ENCODE results near the gene HEATR5A.
"Not testable (repeated sequence)": the region's sequence is repeated elsewhere in the genome, so short reads cannot be mapped to it uniquely, and the experiment has no call there.

Gene HEATR5A

DNA sequence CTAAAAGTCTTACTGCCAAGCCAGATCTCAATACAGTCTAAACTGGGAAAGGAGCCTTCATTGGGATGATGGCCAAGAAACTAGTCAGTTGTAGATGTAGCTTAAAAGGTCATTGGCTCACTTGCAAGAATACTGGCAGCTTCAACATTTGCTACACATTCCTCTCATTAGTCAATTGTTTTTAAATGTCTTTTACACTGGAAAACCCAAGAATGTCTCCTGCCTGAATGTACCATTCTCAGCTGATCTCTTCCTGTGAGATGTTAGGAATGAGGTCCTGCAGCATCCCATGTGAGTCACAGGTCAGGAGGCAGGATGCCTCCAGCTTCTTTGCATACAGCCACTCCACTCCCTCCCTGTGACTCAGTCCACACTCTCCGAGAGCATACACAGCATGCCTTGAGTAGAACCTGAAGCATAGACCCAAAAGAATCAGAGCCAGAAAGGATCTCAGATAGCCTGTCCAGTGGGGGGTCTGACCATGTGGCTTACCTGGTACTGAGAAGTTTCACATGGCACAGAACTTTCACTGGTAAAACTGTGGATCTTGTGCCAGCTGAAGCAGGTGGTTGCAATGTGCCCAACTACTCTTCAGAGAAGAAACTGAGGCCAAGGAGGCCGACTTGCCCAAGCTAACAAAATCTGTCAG lies 156.7 kb downstream of the HEATR5A start:
- DNase-seq, result no peak
- H3K9ac ChIP-seq (ENCODE audit: low read depth, low read length), result no peak overlapping the region

DNA sequence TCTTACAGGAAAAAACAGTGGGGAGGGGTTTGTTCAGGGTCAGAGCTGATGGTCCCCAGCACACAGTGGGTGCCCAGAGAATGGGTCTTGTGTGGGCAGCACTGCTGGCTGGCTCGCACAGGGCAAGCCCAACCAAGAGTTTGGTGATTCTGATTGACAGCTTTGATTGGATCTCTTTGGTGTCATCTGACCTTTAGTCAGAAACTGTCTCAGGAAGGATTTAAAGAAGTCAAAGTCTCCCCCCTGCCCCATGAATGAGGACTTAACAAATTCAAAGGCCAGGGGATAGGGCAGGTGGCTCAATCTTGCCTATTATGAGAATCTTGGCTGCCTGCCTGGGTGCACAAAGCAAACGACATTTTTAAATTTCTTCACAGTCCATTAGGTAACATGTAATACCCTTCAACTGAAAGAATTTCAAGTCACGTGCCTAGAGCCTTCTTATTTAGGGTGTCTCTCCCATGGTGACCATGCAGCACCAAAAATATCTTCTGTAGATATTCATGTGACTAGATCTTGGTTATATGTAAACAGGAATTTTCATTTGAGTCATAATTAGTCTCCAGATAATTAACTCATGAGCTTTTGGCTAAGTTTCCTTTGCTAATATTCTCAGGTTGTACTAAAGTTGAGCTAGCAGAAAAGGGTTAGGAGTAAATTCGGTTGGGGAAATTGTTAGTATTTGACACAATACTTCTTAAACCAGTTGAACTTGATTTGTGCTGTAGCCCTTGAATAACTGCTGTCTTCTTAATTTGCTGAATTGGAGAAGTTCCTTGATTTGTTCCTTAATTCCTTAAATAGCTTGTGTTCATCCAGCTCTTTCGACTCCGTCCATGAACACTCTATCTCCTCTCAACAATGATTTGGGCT lies 158.3 kb downstream of the HEATR5A start:
- no peaks in the 10 kb centered on the region for H3K4me1 ChIP-seq (ENCODE audit: insufficient read depth, low read length)
- H3K9me3 ChIP-seq (ENCODE audit: insufficient read depth, low read length, severe bottlenecking), result no peaks in the 10 kb centered on the region
- TF ChIP-seq, protein P1, sequence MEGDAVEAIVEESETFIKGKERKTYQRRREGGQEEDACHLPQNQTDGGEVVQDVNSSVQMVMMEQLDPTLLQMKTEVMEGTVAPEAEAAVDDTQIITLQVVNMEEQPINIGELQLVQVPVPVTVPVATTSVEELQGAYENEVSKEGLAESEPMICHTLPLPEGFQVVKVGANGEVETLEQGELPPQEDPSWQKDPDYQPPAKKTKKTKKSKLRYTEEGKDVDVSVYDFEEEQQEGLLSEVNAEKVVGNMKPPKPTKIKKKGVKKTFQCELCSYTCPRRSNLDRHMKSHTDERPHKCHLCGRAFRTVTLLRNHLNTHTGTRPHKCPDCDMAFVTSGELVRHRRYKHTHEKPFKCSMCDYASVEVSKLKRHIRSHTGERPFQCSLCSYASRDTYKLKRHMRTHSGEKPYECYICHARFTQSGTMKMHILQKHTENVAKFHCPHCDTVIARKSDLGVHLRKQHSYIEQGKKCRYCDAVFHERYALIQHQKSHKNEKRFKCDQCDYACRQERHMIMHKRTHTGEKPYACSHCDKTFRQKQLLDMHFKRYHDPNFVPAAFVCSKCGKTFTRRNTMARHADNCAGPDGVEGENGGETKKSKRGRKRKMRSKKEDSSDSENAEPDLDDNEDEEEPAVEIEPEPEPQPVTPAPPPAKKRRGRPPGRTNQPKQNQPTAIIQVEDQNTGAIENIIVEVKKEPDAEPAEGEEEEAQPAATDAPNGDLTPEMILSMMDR (IDR thresholded peaks at IDR 0.05; ENCODE audit: borderline replicate concordance, extremely low read depth, low read length, poor library complexity, severe bottlenecking), result no peak
- TF ChIP-seq EZH2 (IDR thresholded peaks at IDR 0.05; ENCODE audit: borderline replicate concordance, low read depth, low read length, severe bottlenecking), result no peak
- DNase-seq (no peak), ATAC-seq (ENCODE audit: insufficient read depth, low read depth) (no peak)
- no peaks in the 10 kb centered on the region for H3K36me3 ChIP-seq (ENCODE audit: insufficient read depth, low read length)
- no peak overlapping the region for H3K27ac ChIP-seq (ENCODE audit: low read length)
- no peak overlapping the region for H3K4me2 ChIP-seq (ENCODE audit: insufficient read depth, low read length)
- no peak overlapping the region for H3K4me3 ChIP-seq (ENCODE audit: low read depth in 1 of 2, low read length in 2 of 2)
- no peak overlapping the region for H3K9ac ChIP-seq (ENCODE audit: low read depth, low read length)
- H3K79me2 ChIP-seq (ENCODE audit: insufficient read depth, low read length), result no peaks in the 10 kb centered on the region
- no peaks in the 10 kb centered on the region for H3K27me3 ChIP-seq (ENCODE audit: insufficient read depth, low read length, poor library complexity)
- no peak overlapping the region; the same call in 1 of the 2 replicates for H2AFZ ChIP-seq (ENCODE audit: low read depth, low read length)
- H4K20me1 ChIP-seq (ENCODE audit: insufficient read depth, low read length), result no peaks in the 10 kb centered on the region

More for the DNA sequence above, 156.7 kb downstream of the HEATR5A start:
- TF ChIP-seq, protein P1 (IDR thresholded peaks at IDR 0.05; ENCODE audit: borderline replicate concordance, extremely low read depth, low read length, poor library complexity, severe bottlenecking), result no peak
- no peak for TF ChIP-seq EZH2 (IDR thresholded peaks at IDR 0.05; ENCODE audit: borderline replicate concordance, low read depth, low read length, severe bottlenecking)
- no peaks in the 10 kb centered on the region for H3K27me3 ChIP-seq (ENCODE audit: insufficient read depth, low read length, poor library complexity)
- H3K4me3 ChIP-seq (ENCODE audit: low read depth in 1 of 2, low read length in 2 of 2), result no peak overlapping the region
- no peaks in the 10 kb centered on the region for H3K9me3 ChIP-seq (ENCODE audit: insufficient read depth, low read length, severe bottlenecking)
- no peak for ATAC-seq (ENCODE audit: insufficient read depth, low read depth)
- no peak overlapping the region for H3K4me2 ChIP-seq (ENCODE audit: insufficient read depth, low read length)
- no peaks in the 10 kb centered on the region for H3K4me1 ChIP-seq (ENCODE audit: insufficient read depth, low read length)
- no peaks in the 10 kb centered on the region for H3K79me2 ChIP-seq (ENCODE audit: insufficient read depth, low read length)
- no peak overlapping the region for H3K27ac ChIP-seq (ENCODE audit: low read length)
- H3K36me3 ChIP-seq (ENCODE audit: insufficient read depth, low read length), result no peaks in the 10 kb centered on the region
- no peaks in the 10 kb centered on the region for H4K20me1 ChIP-seq (ENCODE audit: insufficient read depth, low read length)
- H2AFZ ChIP-seq (ENCODE audit: low read depth, low read length), result no peak overlapping the region

DNA sequence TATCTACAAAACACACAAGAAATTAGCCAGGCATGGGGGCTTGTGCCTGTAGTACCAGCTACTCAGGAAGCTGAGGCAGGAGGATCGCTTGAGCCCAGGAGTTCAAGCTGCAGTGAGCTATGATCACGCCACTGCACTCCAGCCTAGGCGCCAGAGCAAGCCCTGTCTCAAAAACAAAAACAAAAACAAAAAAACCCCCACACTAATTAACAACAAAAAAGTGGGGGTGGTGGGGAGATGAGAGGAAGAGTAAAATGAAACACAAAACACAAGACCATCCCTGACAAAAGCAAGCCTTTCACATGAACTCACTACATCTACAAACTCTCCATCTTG lies 158.9 kb downstream of the HEATR5A start:
- Histone ChIP-seq H2AFZ (ENCODE audit: low read depth, low read length) (no peak overlapping the region), H3K4me1 (ENCODE audit: insufficient read depth, low read length) (no peaks in the 10 kb centered on the region), H3K27ac (ENCODE audit: low read length) (no peak overlapping the region), H3K27me3 (ENCODE audit: insufficient read depth, low read length, poor library complexity) (no peaks in the 10 kb centered on the region), H4K20me1 (ENCODE audit: insufficient read depth, low read length) (no peaks in the 10 kb centered on the region), H3K4me3 (ENCODE audit: low read depth in 1 of 2, low read length in 2 of 2) (no peak overlapping the region), H3K9me3 (ENCODE audit: insufficient read depth, low read length, severe bottlenecking) (no peaks in the 10 kb centered on the region), H3K36me3 (ENCODE audit: insufficient read depth, low read length) (no peaks in the 10 kb centered on the region), H3K4me2 (ENCODE audit: insufficient read depth, low read length) (no peak overlapping the region), H3K79me2 (ENCODE audit: insufficient read depth, low read length) (no peaks in the 10 kb centered on the region), H3K9ac (ENCODE audit: low read depth, low read length) (no peak overlapping the region)
- TF ChIP-seq EZH2 (IDR thresholded peaks at IDR 0.05; ENCODE audit: borderline replicate concordance, low read depth, low read length, severe bottlenecking), result no peak
- TF ChIP-seq, protein P1 (IDR thresholded peaks at IDR 0.05; ENCODE audit: borderline replicate concordance, extremely low read depth, low read length, poor library complexity, severe bottlenecking), result no peak
- DNase-seq, result no peak
- ATAC-seq (ENCODE audit: insufficient read depth, low read depth), result no peak

DNA sequence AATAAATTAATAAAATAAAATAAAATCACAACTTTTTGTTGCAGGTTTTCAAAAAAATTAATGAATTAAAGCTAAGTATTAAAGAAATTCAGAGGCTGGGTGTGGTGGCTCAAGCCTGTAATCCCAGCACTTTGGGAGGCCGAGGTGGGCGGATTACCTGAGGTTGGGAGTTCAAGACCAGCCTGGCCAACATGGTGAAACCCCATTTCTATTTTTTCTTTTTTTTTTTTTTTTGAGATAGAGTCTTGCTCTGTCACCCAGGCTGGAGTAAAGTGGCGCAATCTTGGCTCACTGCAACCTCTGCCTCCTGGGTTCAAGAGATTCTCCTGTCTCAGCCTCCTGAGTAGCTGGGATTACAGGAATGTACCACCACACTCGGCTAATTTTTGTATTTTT lies 161.3 kb downstream of the HEATR5A start:
- H3K79me2 ChIP-seq (ENCODE audit: insufficient read depth, low read length); H3K4me3 ChIP-seq (ENCODE audit: low read depth in 1 of 2, low read length in 2 of 2); H4K20me1 ChIP-seq (ENCODE audit: insufficient read depth, low read length); H2AFZ ChIP-seq (ENCODE audit: low read depth, low read length); H3K9ac ChIP-seq (ENCODE audit: low read depth, low read length); H3K4me2 ChIP-seq (ENCODE audit: insufficient read depth, low read length); DNase-seq; H3K4me1 ChIP-seq (ENCODE audit: insufficient read depth, low read length); H3K36me3 ChIP-seq (ENCODE audit: insufficient read depth, low read length); ATAC-seq (ENCODE audit: insufficient read depth, low read depth); H3K27ac ChIP-seq (ENCODE audit: low read length); H3K27me3 ChIP-seq (ENCODE audit: insufficient read depth, low read length, poor library complexity); H3K9me3 ChIP-seq (ENCODE audit: insufficient read depth, low read length, severe bottlenecking): not testable (repeated sequence)
